HG03175 (cell line): ENCODE results near the gene ZSCAN18.

Source experiments
- ATAC-seq: cut with Tn5 transposase; IDR thresholded peaks from one replicate; pipeline ENCODE4 v1.9.1; 2021; ENCODE audit warnings: mild to moderate bottlenecking, moderate library complexity; ENCODE audit not compliant: unreplicated experiment

The ZSCAN18 gene

DNA sequence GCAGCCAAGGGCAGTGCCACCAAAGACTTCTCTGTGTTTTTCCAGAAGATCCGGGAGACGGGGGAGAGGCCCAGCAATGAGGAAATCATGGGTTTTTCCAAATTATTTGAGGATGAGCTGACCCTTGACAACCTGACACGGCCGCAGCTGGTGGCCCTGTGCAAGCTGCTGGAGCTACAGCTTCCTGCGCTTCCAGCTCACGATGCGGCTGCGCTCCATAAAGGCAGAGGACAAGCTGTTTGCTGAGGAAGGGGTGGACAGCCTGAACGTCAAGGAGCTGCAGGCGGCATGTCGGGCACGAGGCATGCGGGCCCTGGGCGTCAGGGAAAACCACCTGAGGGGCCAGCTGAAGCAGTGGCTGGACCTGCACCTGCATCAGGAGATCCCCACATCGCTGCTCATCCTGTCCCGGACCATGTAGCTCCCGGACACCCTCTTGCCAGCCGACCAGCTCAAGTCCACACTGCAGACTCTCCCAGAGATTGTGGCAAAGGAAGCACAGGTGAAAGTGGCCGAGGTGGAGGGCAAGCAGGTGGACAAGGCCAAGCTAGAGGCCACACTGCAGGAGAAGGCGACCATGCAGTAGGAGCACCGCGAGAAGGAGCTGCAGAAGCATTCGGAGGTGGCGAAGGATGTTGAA lies 52.5 kb downstream of the ZSCAN18 start:
- ATAC-seq: no peak

DNA sequence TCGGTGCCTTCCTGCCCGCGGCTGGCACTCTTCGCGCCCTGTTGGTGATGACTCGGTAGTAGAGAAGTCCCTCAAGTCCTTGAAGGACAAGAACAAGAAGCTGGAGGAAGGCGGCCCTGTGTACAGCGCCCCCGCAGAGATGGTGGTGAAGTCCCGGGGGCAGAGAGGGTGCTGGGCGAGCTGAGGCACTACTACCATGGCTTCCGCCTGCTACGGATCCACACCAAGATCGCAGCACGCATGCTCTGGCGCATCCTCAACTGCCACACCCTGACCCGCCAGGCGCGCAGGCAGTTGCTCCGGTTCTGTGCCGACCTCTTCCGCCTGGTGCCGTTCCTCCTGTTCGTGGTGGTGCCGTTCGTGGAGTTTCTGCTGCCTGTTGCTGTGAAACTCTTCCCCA lies 53.1 kb downstream of the ZSCAN18 start:
- no peak for ATAC-seq

DNA sequence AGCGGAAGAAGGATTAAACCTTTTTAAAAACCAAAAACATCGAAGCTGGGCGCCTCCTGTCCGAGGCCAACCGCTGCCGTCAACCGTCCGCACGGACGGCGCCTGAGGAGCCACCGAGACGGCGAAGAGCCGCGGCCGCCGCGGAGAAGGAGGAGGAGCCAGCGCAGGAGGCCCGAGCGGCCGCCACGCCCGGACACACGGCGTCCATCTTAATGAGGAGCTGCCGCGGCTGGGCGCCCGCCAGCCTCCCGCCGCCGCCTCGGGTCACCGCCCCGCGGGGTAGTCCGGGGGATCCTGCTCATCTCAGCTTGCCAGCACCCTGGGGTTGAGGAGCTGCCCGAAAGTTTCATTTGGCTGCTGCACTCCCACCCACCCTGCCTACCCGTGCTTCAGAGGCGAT lies 53.6 kb downstream of the ZSCAN18 start:
- no peak for ATAC-seq

DNA sequence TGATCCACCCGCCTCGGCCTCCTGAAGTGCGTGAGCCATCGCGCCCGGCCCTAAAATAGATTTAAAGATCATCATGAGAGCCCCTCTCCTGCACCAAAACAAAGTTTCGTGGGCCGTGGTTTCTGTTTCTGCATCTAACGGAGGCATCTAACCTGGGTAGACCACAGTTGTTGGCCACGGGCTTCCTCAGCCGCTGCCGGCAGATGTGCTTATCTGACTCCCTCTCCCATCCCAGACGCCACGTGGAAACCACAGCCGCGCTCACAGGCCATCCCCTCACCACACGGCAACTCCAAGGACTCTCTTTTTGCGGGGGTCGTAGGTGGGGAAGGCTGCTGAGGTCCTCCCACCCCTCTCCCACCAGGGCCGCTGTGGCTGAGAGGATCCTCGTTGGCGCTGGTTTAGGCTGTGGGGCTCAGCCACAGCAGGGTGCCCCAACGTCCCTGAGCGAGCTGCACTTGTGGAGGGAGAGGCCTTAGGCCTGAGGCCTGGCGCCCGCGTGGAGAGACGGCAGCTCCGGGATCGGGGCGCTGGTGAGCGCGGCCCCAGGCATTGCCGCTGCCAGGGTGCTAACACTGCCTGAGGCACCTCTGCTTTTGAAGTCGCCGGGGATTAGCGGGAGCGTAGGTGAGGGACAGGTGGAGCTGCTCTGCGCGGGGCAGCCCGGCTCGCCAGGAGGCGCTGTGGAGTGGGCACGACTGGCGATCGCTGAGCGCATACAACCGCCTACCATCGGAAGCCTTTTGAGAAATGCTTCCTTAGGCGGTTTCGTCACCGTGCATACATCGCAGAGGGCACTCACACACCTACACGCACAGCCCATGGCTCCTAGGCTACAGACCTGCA lies 55.3 kb downstream of the ZSCAN18 start:
- no peak for ATAC-seq

DNA sequence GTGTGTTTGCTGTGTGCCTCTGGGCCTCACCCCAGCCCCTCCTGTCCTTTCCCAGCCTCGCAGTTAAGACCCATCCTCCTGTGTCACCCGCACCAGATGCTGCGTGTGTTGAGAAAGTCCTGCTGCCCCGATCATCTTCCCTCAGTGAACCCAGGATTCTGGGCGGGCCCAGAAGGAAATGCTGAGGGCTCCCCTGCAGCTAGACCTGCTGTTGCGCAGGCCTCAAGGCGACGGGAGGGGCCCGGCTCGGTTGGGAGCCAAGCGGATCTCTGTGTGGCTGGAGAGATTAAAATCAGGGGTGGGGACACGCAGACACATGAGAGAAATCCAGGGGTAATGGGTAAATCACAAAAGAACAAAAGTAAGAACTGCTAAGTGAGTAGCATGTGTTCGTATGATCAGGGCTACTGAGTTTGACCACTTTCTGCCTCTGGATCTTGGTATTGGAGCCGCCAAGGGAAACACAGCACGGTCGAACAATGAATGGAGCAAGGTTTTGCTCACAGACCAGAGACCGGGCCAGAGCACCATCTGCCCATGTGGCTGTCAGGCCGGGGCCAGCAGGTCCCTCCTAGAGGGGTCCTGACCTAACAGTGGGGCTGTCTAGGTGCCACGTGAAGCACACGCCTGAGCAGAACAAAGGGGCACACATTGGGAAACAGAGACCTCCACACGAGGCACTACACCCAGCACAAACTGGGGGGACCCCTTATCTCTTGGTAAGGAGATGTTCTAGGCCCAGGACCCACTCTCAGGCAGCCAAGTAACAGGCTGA lies 57.1 kb downstream of the ZSCAN18 start:
- ATAC-seq: no peak

DNA sequence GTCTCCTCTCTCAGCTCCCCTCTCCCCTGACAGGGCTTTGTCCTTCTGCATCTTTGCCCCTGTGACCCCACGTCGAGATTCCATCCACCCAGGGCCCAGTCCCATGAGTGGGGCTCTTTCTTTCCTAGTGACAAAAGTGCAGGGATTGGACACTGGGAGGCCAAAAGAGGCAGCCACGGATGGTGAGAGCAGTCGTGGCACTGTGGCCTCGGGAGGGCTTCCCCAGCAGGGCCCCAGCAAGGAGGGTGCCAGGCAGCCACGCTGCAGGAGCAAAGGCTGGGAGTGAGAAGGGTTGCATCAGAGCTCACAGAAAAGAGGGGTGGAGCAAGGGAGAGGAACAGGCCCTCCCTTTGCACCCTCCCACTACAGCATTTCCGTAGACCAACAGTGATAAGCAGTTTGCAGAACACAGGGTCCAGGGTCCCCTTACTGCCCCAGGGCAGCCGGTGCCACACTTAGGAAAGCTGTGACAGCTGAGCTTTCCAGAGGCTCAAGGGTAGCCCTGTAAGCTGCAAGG lies 59.3 kb downstream of the ZSCAN18 start:
- no peak for ATAC-seq

DNA sequence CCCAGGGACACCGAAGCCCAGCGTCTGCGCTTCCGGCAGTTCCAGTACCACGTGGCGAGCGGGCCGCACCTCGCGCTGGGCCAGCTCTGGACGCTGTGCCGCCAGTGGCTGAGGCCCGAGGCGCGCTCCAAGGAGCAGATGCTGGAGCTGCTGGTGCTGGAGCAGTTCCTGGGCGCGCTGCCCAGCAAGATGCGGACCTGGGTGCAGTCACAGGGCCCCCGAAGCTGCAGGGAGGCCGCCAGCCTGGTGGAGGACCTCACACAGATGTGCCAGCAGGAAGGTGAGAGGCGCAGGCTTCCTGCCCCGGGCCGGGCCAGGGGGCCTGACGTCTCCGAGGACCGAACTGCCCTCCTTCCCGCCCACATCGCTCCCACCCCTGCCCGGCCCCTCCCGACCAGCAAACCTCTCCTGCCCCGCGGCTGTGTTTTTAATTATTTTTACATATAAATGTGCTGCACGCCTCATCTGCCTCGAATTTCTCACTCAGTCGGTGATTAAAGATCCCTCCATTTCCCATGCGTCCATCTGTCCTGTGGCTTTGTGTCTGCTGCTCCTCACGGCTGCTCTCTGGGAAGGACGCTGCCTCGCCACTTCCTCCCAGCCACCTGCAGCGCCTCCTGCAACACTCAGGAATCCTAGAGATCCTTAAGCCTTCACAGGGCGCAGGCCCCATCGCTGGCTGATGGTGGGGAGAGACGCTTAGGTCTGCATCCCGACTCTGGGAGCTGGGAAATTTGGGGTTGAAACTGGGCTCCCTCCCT lies 59.9 kb downstream of the ZSCAN18 start:
- ATAC-seq: no peak

DNA sequence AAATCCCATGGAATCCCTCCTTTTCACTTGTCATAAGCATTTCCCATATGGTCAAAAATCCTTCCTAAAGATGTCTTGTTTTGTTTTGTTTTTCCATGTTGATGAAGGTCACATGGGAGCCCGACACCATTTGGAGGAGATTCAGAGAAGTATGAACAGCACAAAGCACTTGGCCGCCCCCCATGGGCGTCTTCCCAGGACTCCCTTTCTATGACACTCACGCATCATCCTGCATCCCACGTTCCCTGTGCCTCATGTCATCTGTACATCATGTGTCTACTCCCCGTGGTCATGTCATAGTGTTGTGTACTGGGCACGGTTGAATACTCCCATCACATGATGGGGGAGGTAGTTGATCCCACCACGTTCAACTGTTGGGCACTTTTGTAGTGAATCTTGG lies 62.2 kb downstream of the ZSCAN18 start:
- no peak for ATAC-seq

DNA sequence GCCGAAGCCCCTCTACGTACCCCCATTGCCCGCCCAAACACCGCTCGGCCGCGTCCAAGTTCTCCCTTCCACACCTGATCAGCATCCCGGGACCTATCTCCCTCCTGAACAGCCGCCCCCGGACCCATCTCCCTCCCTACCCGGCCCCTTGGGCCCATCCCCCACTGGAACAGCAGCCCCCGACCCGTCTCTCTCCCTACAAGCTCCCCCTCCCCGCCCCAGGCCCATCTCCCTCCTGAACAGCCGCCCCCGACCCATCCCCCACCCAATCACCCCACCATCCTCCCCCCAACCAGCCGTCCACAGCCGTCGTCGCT lies 63.6 kb downstream of the ZSCAN18 start:
- ATAC-seq: no peak
